Measurements from ENCODE around the gene CYTH1.
"Not testable (repeated sequence)": the region's sequence is repeated elsewhere in the genome, so short reads cannot be mapped to it uniquely, and the experiment has no call there.

The CYTH1 gene

DNA sequence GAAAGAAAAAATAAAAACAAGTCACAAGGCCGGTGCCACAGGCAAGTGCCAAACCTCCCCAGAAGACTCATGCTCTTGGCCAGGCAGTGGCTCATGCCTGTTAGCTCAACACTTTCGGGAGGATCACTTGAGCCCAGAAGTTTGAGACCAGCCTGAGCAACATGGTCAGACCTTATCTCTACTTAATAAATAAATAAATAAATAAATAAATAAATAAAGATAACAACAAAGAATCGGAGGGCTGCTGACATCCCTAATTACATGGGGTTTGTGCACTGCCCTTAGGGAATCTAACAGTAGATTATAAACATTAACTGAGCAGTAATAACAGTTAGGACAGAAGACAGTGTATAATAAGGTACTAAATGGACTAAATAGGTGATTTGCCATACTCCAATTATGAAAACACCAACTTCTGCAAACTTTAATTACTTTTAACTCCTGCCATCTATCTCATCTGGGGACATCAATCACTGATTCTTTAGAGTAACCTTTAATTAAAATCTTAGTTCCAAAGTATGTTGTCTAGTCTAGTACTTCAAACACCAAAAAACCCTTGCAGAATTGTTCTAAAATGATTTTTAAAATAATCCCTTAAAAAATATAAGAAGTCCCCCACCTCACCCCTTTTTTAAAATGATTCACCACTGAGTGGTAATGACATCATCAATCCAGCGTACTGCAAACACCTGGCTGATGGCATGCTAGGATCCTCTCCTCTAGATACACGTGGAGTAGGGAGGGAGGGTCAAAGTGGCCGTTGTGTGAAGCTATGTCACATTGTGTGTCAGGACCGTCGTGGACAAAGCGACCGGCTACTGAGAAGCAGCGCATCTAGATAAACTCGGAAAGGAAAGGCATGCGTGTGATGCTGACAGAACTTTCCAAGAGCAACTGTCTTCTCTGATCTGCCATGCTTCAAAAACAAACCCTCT, 28.5 kb downstream of the CYTH1 start:
- no peak for DNase-seq

DNA sequence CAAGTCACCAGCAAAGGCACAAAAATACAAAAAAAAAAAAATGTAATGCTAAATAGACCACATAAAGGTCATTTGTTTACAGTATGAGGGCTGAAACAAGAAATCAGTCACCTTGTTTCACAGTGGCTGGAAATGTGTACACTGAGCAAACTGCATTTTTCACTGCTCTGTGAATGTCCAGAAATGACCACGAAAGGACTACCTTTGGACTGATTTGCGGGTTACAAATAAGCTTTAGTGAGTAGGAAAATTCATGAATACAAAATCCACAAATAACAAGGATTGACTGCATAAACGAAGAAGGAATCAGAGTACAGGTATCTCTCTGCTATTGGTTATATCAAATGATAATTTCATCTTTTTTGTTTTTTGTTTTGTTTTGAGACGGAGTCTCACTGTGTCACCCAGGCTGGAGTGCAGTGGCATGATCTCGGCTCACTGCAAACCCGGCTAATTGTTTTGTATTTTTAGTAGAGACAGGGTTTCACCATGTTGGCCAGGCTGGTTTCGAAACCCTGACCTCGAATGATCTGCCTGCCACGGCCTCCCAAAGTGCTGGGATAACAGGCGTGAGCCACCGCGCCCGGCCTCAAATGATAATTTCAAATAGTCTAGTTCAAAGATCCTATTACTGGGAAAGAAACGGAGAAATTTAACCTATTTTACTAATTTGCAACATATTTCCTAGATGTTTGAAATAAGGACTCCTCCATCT, 30.5 kb downstream of the CYTH1 start:
- no peak for DNase-seq

GRCh38 chr17:78751000-78751399, 31.1 kb downstream of the CYTH1 start:
- DNase-seq, result not testable (repeated sequence)

GRCh38 chr17:78748730-78749317, 33.2 kb downstream of the CYTH1 start:
- no peak for DNase-seq

DNA sequence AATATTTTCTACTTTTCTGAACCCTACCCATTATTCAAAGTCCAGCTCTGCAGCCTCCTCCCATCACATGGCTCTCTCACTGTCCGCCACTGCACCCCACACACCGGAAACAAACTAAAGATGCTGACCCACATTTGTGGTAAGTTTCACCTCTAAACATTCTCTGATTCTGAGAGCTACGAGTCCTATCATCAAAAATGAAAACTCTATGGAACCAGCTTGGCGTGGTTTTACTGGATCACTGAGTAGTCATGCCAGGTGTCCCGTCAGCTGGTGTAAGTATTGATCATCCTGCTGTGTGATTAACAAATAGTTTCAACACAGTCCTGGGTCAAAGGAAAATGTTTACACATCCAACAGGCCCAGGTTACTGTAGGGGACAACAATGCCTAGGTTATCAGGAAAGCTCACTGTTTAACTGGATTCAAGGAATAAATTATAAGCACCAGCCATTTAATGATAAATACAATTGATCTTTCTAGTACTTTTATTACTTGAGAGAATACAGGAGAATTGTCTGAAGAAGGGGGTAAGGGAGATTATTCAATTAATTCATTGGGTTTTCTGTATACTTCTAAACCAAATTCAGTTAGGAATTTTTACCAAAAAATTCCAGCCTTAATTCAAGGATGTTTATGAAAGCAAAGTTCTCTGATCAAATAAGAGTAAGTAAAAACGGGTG, 33.9 kb downstream of the CYTH1 start:
- no peak for DNase-seq

GRCh38 chr17:78747488-78747887, 34.6 kb downstream of the CYTH1 start:
- no peak for DNase-seq

DNA sequence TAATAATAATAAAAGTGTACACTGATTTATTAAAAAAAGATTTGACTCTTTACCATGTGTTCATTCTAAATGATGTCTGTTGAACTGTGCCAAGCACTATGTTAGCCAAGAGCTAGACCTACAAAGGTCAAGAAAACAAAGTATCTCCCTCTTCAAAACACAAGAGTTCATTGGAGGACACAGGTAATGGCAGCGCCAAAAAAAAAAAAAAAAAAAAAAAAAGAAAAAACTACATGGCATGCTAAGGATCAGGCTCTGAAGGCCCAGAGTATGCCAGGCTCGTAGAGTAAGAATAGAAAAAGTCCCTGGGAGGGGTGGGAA, 35.2 kb downstream of the CYTH1 start:
- no peak for DNase-seq

DNA sequence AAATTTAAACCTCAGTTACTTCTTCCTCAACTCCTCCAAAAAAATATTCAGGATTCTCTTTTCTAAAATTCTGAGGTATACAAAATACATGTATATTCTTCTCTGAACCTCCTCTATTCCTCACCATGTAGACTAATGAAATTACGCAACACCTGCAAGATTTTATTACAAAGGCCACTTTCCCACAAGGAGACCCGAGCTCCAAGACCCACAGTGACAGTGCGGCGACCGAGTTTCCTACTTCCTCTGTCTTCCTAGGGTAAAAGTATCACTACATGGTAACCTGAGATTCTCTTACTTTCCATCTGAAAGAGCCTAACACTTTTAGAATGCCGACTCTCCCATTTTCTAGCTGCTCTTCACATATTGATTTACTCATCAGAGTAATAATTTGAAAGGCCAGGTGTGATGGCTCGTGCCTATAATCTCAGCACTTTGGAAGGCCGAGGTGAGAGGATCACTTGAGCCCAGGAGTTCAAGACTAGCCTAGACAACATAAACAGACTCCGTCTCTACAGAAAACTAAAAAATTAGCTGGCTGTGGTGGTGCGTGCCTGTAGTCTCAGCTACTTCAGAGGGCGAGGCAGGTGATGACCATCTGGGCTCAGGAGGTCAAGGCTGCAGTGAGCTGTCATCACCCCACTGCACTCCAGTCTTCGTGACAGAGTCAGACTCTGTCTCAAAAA, 35.7 kb downstream of the CYTH1 start:
- no peak for DNase-seq

GRCh38 chr17:78745407-78746088, 36.5 kb downstream of the CYTH1 start:
- DNase-seq, result no peak

GRCh38 chr17:78742901-78743300, 39.2 kb downstream of the CYTH1 start:
- DNase-seq, result no peak

DNA sequence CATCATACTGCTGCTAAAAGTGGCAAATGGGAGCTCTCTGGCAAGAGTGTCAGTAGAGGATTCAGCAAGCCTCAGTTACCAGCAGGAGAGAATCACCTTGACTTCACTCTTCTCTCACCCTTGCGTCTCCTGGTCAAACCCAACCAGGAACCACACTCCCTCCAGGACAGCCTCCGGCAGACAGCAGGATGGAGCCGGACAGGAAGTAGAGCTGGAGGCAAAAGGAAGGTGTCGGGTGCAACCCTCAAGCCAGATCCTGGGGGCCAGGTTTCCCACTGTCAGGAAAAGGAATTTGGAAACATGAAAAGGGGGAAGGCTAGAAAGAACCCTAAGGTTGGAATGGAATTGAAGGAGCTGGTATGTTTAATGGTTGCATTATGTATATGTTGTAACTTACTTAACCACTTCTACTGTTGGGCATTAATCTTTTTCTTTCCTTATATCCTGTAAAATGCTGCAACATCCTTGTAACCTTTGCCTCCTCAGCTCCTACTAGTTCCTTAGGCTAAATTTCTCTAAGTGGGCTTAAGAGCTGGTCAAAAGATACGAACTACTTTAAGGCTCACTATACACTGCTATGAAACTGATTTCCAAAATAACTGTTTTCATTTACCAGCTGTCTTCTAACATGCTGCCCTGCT, 40.3 kb downstream of the CYTH1 start:
- no peak for DNase-seq

DNA sequence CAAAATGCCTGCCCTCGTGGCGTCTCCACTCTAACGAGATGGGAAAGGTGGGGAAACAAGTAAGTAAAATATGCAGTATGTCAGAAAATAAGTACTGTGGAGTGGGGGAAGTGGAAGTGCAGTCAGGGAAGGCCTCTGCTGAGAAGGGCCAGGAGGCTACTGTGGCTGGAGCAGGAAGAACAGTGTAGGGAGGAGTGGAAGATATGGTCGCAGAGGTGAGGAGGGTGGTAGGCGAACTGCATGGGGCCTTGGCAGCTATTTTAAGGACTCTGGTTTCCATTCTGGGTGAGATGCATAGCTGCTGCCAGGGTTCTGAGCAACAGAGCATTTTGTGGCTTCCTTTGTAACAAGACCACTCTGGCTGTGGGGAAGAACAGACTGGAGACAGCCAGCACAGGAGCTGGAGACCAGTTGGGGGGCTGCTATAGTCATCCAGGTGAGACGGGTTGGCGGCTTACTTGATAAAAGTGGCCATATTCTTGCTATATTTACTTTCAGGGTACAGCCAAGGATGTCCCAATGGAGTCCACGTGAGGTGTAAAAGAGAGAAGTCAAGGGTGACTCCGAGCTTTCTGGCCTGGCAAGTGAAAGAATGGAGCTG, 42.6 kb downstream of the CYTH1 start:
- DNase-seq, result no peak

DNA sequence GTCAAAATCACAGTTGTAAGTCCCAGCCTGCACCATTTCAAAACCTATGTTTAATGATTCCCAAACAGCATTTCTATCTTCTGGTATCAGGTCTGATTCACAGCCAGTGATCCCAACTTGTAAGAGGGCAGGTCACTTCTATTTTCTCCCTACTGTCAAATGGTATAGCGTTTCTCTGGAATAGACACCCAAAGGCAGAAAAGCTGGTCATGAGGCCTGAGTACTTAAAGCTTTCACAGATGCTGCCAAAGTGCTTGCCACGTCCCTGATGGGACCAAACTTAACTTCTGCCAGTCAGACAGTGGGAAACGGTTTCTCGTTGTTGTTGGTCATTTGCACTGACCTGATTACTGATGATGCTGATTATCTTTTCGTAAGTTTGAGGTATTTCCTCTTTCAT, 43.4 kb downstream of the CYTH1 start:
- DNase-seq, result no peak

DNA sequence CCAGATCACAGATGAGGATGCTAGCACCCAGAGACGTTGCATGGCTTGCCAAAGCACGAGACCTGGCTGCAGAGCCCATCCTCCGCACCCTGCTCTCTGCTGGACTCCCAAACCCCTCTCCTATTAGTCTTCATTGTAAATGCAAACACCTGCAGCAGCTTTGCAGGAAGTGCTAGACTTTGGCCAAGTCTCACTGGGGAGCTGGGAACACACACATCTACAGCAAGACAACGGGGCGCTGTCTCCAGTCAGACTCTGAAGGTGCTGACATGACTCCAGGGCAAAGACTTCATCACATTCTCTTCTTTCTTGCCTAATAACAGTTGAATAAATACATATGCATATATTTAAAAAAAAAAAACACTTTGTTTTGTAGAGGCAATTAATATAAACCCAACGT, 43.8 kb downstream of the CYTH1 start:
- no peak for DNase-seq

DNA sequence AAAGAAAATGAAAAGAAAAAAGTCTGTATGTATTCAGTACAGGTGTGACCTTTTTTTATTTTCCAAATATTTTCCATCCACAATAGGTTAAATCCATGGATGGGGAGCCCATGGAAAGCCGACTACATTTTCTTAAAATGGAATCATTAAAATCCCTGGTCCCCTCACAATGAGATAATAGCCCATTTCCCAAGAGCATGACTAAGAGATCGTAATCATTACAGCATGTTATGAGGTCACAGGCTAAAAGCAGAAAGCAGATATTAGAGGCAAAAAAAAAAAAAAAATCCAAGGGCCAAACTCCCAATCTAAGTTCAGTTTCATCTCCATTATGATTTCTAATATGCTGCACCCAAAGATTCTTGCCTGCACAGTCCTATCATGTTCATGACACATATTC, 44.7 kb downstream of the CYTH1 start:
- peak; percentile 1 for DNase-seq

- peak; percentile 39 for DNase-seq
Observed at GRCh38 chr17:78736526-78737079, 45.5 kb downstream of the CYTH1 start.

DNA sequence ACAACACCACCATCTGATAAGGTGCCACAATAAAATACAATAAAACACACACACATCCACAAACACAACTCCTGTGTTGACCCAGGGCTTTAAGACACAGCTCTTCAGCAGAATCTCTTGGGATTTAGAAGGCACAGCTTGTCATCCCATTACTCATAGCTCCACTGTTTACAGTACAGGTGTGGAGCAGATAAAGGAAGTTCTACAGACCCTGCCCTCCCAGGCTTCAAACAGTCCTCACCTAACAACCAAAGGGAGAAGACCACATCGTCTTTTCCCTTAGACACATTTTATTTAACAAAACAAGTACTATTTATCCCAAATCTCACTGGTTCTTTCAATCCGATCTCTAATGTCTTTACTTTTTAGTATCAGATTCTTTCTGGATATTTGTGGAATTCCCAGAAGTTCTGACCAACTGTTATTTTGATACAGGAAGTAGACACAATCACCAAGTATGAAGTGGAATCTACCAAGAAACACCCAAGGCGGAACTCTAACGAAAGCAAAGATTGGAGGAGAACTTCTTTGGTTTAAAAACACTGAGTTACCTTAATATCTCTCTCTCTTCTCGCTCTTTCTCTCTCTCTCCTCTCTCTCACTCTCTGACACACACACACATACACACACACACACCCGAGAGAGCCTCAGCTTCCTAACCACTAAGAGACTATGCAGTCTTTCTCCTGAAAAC, 46.1 kb downstream of the CYTH1 start:
- no peak for DNase-seq

DNA sequence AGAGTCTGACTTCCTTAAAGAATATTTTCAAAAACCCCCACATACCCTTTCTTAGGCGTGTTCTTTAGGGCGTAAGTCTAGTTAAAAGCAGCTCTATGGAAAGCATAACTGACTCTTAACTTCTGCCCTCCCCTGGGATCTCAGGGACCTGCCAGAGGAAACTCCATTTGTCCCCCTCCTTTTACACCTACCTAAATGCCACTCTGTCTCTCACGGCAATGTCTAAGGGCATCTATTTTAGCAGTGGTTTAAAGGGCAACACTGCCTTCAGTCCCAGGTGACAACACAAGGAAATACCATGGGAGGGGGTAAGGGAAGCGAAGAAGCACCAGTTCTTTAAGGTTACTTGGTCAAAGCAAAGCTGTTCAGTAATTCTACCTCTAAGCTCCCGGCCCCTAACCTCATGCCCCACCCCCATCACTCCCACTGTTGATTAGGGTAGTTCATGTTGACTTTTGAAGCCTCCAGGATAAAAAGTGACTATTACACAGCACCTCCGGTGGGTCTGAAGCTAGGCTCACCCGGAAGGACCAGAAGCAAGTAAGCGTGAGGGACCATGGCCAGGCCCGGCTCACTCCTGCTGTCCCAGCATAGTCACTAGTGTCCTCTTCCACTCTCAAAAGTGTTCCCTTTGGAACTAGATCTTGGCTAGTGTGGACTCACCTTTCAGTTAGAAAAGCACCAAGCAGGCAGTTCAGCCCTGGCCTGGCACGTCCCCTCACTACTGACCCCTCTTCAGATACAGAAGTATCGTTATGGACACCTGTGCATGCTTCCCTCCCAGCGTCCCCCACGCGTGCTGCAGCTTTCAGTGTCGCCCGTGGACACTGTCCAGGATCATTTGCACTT, 47.1 kb downstream of the CYTH1 start:
- DNase-seq, result no peak

DNA sequence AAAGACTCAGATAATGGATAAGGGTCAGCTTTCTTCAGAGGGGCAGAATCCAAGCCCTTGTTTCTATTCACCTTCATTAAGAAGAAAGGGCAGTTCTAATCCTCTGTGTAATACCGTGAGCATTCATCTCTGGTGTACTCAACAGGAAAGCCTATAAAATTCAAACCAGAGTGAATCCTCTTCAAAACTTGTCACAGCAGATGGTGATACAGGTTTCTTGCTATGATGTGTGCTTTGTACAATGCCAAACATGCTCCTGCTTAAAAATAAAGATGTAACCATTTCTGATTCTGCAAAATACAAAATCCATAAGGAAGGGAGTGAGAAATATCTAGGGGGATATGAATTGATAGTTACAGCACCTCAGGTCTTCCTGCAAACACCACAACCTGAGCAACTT, 49.7 kb downstream of the CYTH1 start:
- no peak for DNase-seq
